ENCODE results near the gene RRN3. TPM values are rescaled to one million over a fixed set of nuclear protein-coding genes. Genes with fewer than 3 reads are reported as not detected.
"Not testable (repeated sequence)": the region's sequence is repeated elsewhere in the genome, so short reads cannot be mapped to it uniquely, and the experiment has no call there.

RRN3 gene
- total RNA-seq, 2 donors from 2014 or later, result 12.9 to 16.9 TPM

- H3K36me3 ChIP-seq, result peaks cover 56% of the 10 kb centered on the region
Observed at GRCh38 chr16:15022194-15022593, 71.9 kb downstream of the RRN3 start.

GRCh38 chr16:15021429-15021828, 72.6 kb downstream of the RRN3 start:
- H3K27ac ChIP-seq, H3K27me3 ChIP-seq: not testable (repeated sequence)
- peaks cover 61% of the 10 kb centered on the region for H3K36me3 ChIP-seq

More at GRCh38 chr16:15022194-15022593, 71.9 kb downstream of the RRN3 start:
- H3K27ac ChIP-seq; H3K4me1 ChIP-seq; H3K4me3 ChIP-seq; H3K27me3 ChIP-seq; H3K9me3 ChIP-seq; DNase-seq (ENCODE audit: low spot score): not testable (repeated sequence)
- peak in 1 of 2 donors; percentile 41 for TF ChIP-seq CTCF (IDR thresholded peaks at IDR 0.05)

GRCh38 chr16:15016951-15017580, 77.0 kb downstream of the RRN3 start:
- not testable (repeated sequence) for H3K27me3 ChIP-seq, H3K9me3 ChIP-seq, H3K4me3 ChIP-seq
- peak; percentile 82 for DNase-seq (ENCODE audit: low spot score)
- Histone ChIP-seq H3K36me3 (peaks cover 50% of the 10 kb centered on the region), H3K27ac (peak overlapping the region; percentile 42 to 67), H3K4me1 (peaks cover 0 to 20% of the 10 kb centered on the region in 2 donors)

More at GRCh38 chr16:15021429-15021828, 72.6 kb downstream of the RRN3 start:
- not testable (repeated sequence) for H3K9me3 ChIP-seq, H3K4me3 ChIP-seq, H3K4me1 ChIP-seq
- DNase-seq (ENCODE audit: low spot score), result peak; percentile 21

- H3K36me3 ChIP-seq, result peaks cover 48% of the 10 kb centered on the region
Observed at GRCh38 chr16:15016354-15016753, 77.7 kb downstream of the RRN3 start.

GRCh38 chr16:15015671-15016070, 78.4 kb downstream of the RRN3 start:
- DNase-seq (ENCODE audit: low spot score); H3K4me3 ChIP-seq; H3K9me3 ChIP-seq; H3K27me3 ChIP-seq; H3K27ac ChIP-seq: not testable (repeated sequence)
- Histone ChIP-seq H3K36me3 (peaks cover 48% of the 10 kb centered on the region), H3K4me1 (peaks cover 0 to 20% of the 10 kb centered on the region in 2 donors)

More at GRCh38 chr16:15016354-15016753, 77.7 kb downstream of the RRN3 start:
- DNase-seq (ENCODE audit: low spot score); H3K9me3 ChIP-seq; H3K4me3 ChIP-seq; H3K27me3 ChIP-seq: not testable (repeated sequence)
- peak overlapping the region; percentile 42 to 67 for H3K27ac ChIP-seq
- peaks cover 0 to 20% of the 10 kb centered on the region in 2 donors for H3K4me1 ChIP-seq

GRCh38 chr16:15012941-15013340, 81.1 kb downstream of the RRN3 start:
- H3K36me3 ChIP-seq, result peaks cover 46% of the 10 kb centered on the region
- peaks cover 0 to 20% of the 10 kb centered on the region in 2 donors for H3K4me1 ChIP-seq
- H3K9me3 ChIP-seq; DNase-seq (ENCODE audit: low spot score); H3K27ac ChIP-seq; H3K4me3 ChIP-seq; H3K27me3 ChIP-seq: not testable (repeated sequence)

MicroRNA genes within 50 kb of the gene (microRNA counts, 767-probe panel; counts per million panel counts)
- microRNA hsa-miR-1972, result 0 to 178 counts per million in 2 donors

Small RNA genes within 50 kb of the gene (microRNA-seq; reads per million reads assigned to microRNA genes)
- gene MIR1972-1 (ENCODE audit: borderline number of aligned reads in 2 of 2, borderline replicate concordance in 1 of 2) (0 reads per million in 2 donors), gene MIR6511B2 (ENCODE audit: borderline number of aligned reads in 2 of 2, borderline replicate concordance in 1 of 2) (0 reads per million in 2 donors)

Other genes starting within 250 kb of the RRN3 start
- gene NPIPA1, start 156.8 kb downstream of the RRN3 start, total RNA-seq, result 10 to 100 TPM; 24.5 to 35.3 TPM
- gene PDXDC1, start 119.2 kb downstream of the RRN3 start, total RNA-seq, result 10 to 100 TPM; 50.4 to 60.8 TPM
- gene NTAN1, start 38.2 kb downstream of the RRN3 start, total RNA-seq, result 10 to 100 TPM; 32.4 to 37.5 TPM

All from right atrium auricular region (tissue), 2 donors.